ENCODE results near the gene FAP.

Gene FAP

GRCh38 chr2:162280654-162281053 is 37.4 kb upstream of the FAP start:
- TF ChIP-seq ZNF565 (CRISPR knock-in tag; conservative IDR thresholded peaks at IDR 0.05; ENCODE audit: low read depth), result no peak
- TF ChIP-seq ZFP30 (CRISPR knock-in tag; IDR thresholded peaks at IDR 0.05), result no peak
- no peak for TF ChIP-seq ISL1 (CRISPR knock-in tag; IDR thresholded peaks at IDR 0.05)
- TF ChIP-seq GLIS3 (CRISPR knock-in tag; IDR thresholded peaks at IDR 0.05), result no peak
- no peak for TF ChIP-seq PPARA (CRISPR knock-in tag; IDR thresholded peaks at IDR 0.05; ENCODE audit: borderline replicate concordance)
- no peak for TF ChIP-seq ARNTL (CRISPR knock-in tag; IDR thresholded peaks at IDR 0.05; ENCODE audit: borderline replicate concordance, low read depth)
- TF ChIP-seq ZC3H10 (CRISPR knock-in tag; IDR thresholded peaks at IDR 0.05), result no peak
- TF ChIP-seq CREB5 (CRISPR knock-in tag; IDR thresholded peaks at IDR 0.05; ENCODE audit: low read depth), result no peak
- TF ChIP-seq ZNF70 (CRISPR knock-in tag; IDR thresholded peaks at IDR 0.05), result no peak
- TF ChIP-seq ZNF8 (CRISPR knock-in tag; IDR thresholded peaks at IDR 0.05), result no peak
- no peak for TF ChIP-seq TOX (CRISPR knock-in tag; IDR thresholded peaks at IDR 0.05; ENCODE audit: borderline replicate concordance)
- no peak for TF ChIP-seq ESRRG (CRISPR knock-in tag; IDR thresholded peaks at IDR 0.05)
- no peak for TF ChIP-seq TCF4 (CRISPR knock-in tag; IDR thresholded peaks at IDR 0.05; ENCODE audit: borderline replicate concordance)
- TF ChIP-seq PATZ1 (CRISPR knock-in tag; IDR thresholded peaks at IDR 0.05; ENCODE audit: borderline replicate concordance), result no peak
- ATAC-seq, result no peak

DNA sequence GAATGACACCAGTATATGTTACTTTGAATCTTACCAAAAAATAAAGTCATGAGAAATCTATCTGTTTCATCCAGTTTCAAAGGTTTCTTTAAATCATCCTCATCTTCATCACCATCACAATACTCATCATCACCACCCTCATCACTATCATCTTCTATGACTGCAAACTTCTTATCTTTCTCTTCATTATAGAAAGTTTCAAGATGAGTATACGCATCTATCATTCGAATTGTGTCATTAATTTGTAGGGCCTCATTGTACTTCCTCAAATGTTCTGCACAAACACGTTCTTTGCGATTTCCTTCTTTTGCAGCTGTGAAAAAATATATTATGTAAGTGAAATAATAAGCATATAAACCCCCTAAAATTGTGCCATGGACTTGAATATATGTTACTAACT is 34.1 kb upstream of the FAP start:
- no peak for TF ChIP-seq RARB (CRISPR knock-in tag; IDR thresholded peaks at IDR 0.05)
- TF ChIP-seq, protein P1, sequence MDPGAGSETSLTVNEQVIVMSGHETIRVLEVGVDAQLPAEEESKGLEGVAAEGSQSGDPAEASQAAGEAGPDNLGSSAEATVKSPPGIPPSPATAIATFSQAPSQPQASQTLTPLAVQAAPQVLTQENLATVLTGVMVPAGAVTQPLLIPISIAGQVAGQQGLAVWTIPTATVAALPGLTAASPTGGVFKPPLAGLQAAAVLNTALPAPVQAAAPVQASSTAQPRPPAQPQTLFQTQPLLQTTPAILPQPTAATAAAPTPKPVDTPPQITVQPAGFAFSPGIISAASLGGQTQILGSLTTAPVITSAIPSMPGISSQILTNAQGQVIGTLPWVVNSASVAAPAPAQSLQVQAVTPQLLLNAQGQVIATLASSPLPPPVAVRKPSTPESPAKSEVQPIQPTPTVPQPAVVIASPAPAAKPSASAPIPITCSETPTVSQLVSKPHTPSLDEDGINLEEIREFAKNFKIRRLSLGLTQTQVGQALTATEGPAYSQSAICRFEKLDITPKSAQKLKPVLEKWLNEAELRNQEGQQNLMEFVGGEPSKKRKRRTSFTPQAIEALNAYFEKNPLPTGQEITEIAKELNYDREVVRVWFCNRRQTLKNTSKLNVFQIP (CRISPR knock-in tag; IDR thresholded peaks at IDR 0.05; ENCODE audit: borderline replicate concordance, low read depth), result no peak
- no peak for TF ChIP-seq OSR1 (CRISPR knock-in tag; IDR thresholded peaks at IDR 0.05)
- TF ChIP-seq ZNF565 (CRISPR knock-in tag; conservative IDR thresholded peaks at IDR 0.05; ENCODE audit: low read depth), result no peak
- TF ChIP-seq CSDC2 (CRISPR knock-in tag; IDR thresholded peaks at IDR 0.05), result no peak
- TF ChIP-seq, protein P2, sequence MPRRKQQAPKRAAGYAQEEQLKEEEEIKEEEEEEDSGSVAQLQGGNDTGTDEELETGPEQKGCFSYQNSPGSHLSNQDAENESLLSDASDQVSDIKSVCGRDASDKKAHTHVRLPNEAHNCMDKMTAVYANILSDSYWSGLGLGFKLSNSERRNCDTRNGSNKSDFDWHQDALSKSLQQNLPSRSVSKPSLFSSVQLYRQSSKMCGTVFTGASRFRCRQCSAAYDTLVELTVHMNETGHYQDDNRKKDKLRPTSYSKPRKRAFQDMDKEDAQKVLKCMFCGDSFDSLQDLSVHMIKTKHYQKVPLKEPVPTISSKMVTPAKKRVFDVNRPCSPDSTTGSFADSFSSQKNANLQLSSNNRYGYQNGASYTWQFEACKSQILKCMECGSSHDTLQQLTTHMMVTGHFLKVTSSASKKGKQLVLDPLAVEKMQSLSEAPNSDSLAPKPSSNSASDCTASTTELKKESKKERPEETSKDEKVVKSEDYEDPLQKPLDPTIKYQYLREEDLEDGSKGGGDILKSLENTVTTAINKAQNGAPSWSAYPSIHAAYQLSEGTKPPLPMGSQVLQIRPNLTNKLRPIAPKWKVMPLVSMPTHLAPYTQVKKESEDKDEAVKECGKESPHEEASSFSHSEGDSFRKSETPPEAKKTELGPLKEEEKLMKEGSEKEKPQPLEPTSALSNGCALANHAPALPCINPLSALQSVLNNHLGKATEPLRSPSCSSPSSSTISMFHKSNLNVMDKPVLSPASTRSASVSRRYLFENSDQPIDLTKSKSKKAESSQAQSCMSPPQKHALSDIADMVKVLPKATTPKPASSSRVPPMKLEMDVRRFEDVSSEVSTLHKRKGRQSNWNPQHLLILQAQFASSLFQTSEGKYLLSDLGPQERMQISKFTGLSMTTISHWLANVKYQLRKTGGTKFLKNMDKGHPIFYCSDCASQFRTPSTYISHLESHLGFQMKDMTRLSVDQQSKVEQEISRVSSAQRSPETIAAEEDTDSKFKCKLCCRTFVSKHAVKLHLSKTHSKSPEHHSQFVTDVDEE (CRISPR knock-in tag; IDR thresholded peaks at IDR 0.05), result no peak
- TF ChIP-seq ESRRG (CRISPR knock-in tag; IDR thresholded peaks at IDR 0.05), result no peak
- no peak for TF ChIP-seq CREB5 (CRISPR knock-in tag; IDR thresholded peaks at IDR 0.05; ENCODE audit: low read depth)
- TF ChIP-seq SNAI2 (CRISPR knock-in tag; IDR thresholded peaks at IDR 0.05), result no peak
- no peak for ATAC-seq

DNA sequence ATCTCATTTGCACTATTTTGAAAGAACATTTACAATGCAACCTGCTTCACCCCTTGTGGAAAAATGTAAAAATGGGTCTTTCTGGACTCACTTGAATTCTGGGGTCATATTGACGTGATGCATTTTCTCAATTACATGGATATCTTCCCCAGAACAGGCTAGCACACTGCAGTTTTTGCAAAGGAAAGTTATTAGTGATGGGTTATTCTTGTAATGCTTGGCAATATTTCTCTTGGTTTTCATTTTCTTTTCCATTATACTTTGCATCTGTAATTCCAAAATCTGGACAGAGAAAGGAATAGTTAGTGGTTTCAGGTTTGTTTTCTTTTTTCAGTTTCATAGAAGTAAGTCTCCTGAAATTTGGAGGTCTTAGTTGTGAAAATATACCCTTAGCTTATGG is 24.8 kb upstream of the FAP start:
- no peak for ATAC-seq
- TF ChIP-seq ZFP30 (CRISPR knock-in tag; IDR thresholded peaks at IDR 0.05) (no peak), ZFP3 (CRISPR knock-in tag; IDR thresholded peaks at IDR 0.05) (no peak), GLIS3 (CRISPR knock-in tag; IDR thresholded peaks at IDR 0.05) (no peak), ZNF8 (CRISPR knock-in tag; IDR thresholded peaks at IDR 0.05) (no peak), ZNF70 (CRISPR knock-in tag; IDR thresholded peaks at IDR 0.05) (no peak), ISL1 (CRISPR knock-in tag; IDR thresholded peaks at IDR 0.05) (no peak), ESRRG (CRISPR knock-in tag; IDR thresholded peaks at IDR 0.05) (no peak), CREB5 (CRISPR knock-in tag; IDR thresholded peaks at IDR 0.05; ENCODE audit: low read depth) (no peak), RARB (CRISPR knock-in tag; IDR thresholded peaks at IDR 0.05) (no peak), ZNF565 (CRISPR knock-in tag; conservative IDR thresholded peaks at IDR 0.05; ENCODE audit: low read depth) (no peak), TOX (CRISPR knock-in tag; IDR thresholded peaks at IDR 0.05; ENCODE audit: borderline replicate concordance) (no peak), CSDC2 (CRISPR knock-in tag; IDR thresholded peaks at IDR 0.05) (no peak)
- TF ChIP-seq, protein P3, sequence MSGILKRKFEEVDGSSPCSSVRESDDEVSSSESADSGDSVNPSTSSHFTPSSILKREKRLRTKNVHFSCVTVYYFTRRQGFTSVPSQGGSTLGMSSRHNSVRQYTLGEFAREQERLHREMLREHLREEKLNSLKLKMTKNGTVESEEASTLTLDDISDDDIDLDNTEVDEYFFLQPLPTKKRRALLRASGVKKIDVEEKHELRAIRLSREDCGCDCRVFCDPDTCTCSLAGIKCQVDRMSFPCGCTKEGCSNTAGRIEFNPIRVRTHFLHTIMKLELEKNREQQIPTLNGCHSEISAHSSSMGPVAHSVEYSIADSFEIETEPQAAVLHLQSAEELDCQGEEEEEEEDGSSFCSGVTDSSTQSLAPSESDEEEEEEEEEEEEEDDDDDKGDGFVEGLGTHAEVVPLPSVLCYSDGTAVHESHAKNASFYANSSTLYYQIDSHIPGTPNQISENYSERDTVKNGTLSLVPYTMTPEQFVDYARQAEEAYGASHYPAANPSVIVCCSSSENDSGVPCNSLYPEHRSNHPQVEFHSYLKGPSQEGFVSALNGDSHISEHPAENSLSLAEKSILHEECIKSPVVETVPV (CRISPR knock-in tag; IDR thresholded peaks at IDR 0.05), result no peak
- TF ChIP-seq, protein P2 (CRISPR knock-in tag; IDR thresholded peaks at IDR 0.05), result no peak

Measured in SK-N-SH treated with all-trans-retinoic acid at 6 μM for 48 hours (cell line).